HuH-7.5 (cell line): Measurements from ENCODE around the gene ATP6V0B.

Experiments
- DNase-seq: peaks from one replicate; pipeline ENCODE4 v3.0.0; 2011; ENCODE audit warnings: low spot score

The ATP6V0B gene

GRCh38 chr1:43946236-43947060 is 28.3 kb upstream of the ATP6V0B start, which contains the start of gene IPO13:
TSS of gene IPO13 (plus strand) at chr1:43946950. CDS start at chr1:43947601, 651 bp downstream.
- peak; percentile 95 for DNase-seq

- no peak for DNase-seq
Observed at GRCh38 chr1:43947061-43947873, 27.5 kb upstream of the ATP6V0B start.

GRCh38 chr1:43947874-43948437 is 26.8 kb upstream of the ATP6V0B start:
- DNase-seq, result no peak

GRCh38 chr1:43949678-43950077 is 25.1 kb upstream of the ATP6V0B start:
- DNase-seq, result no peak

- DNase-seq, result no peak
Observed at GRCh38 chr1:43951021-43951985, 23.5 kb upstream of the ATP6V0B start.

GRCh38 chr1:43952731-43953346 is 21.9 kb upstream of the ATP6V0B start:
- no peak for DNase-seq

- no peak for DNase-seq
Observed at GRCh38 chr1:43953361-43953760, 21.4 kb upstream of the ATP6V0B start.

- no peak for DNase-seq
Observed at GRCh38 chr1:43954036-43954435, 20.7 kb upstream of the ATP6V0B start.

- no peak for DNase-seq
Observed at GRCh38 chr1:43956234-43956633, 18.5 kb upstream of the ATP6V0B start.

GRCh38 chr1:43957407-43958040 is 17.2 kb upstream of the ATP6V0B start:
- no peak for DNase-seq

- no peak for DNase-seq
Observed at GRCh38 chr1:43958351-43959255, 16.2 kb upstream of the ATP6V0B start.

- DNase-seq, result no peak
Observed at GRCh38 chr1:43960798-43961197, 14.0 kb upstream of the ATP6V0B start.

- DNase-seq, result no peak
Observed at GRCh38 chr1:43961692-43962091, 13.1 kb upstream of the ATP6V0B start.

- no peak for DNase-seq
Observed at GRCh38 chr1:43962324-43962723, 12.4 kb upstream of the ATP6V0B start.

GRCh38 chr1:43963006-43963405 is 11.8 kb upstream of the ATP6V0B start:
- DNase-seq, result no peak

GRCh38 chr1:43963890-43964289 is 10.9 kb upstream of the ATP6V0B start:
- no peak for DNase-seq

- DNase-seq, result no peak
Observed at GRCh38 chr1:43965316-43965715, 9.4 kb upstream of the ATP6V0B start.

GRCh38 chr1:43968348-43968948 is 6.3 kb upstream of the ATP6V0B start:
- DNase-seq, result no peak

GRCh38 chr1:43969416-43969745 is 5.4 kb upstream of the ATP6V0B start:
- no peak for DNase-seq
